A549 (cell line): ENCODE measurements around the gene HPD. TPM values are rescaled to one million over a fixed set of nuclear protein-coding genes. Genes with fewer than 3 reads are reported as not detected.
A peak's percentile ranks its signal among the peaks of the same experiment; 100 is the strongest.

Experiments
- ATAC-seq, 2 experiments: fragments of 200-7000 bp in 1 of 2; fragments of >200 bp in 1 of 2; cut with Nextera tagmentation in 1 of 2; cut with Tn5 transposase in 1 of 2; 3 replicates each; pipeline versions ENCODE4 v1.8.0 to v1.9.1; 2018 to 2020; ENCODE audit warnings: mild to moderate bottlenecking in 1 of 2, moderate library complexity in 1 of 2
- CTCF ChIA-PET: fragments of 300-600 bp; sonication (Branson Sonifier 250); formaldehyde crosslinking; extraction: SDS; loops from one replicate; lab custom pipeline; 2021; ENCODE audit warnings: antibody characterized with exemption, inconsistent platforms; lab: Yijun Ruan, JAX
- POLR2A ChIA-PET: fragments of 350-600 bp; formaldehyde crosslinking; extraction: SDS; loops from one replicate; lab custom pipeline; 2021; ENCODE audit warnings: antibody characterized with exemption, inconsistent platforms; lab: Yijun Ruan, JAX
- DNase-seq, 2 experiments: peaks; one replicate each; pipeline versions ENCODE4 v3.0.0 to v3.0.0-alpha.2; 2011 to 2016; ENCODE audit warnings: low read depth in 1 of 2, low spot score in 1 of 2
- FAIRE-seq: peaks from 2 replicates; lab custom pipeline; 2011; peaks lifted over from hg19 to GRCh38; lab: Jason Lieb, UNC
- H3K27ac ChIP-seq, 2 experiments: fragments of >200 bp; sonication (Bioruptor Twin); formaldehyde crosslinking; 3 replicates each; pipeline ENCODE4 v1.5.1; 2016 to 2017
- H3K4me1 ChIP-seq: fragments of >200 bp; sonication (Bioruptor Twin); formaldehyde crosslinking; 3 replicates; pipeline ENCODE4 v1.6.1; 2016
- H3K4me2 ChIP-seq: fragments of >200 bp; sonication (Bioruptor Twin); formaldehyde crosslinking; 3 replicates; pipeline ENCODE4 v1.6.1; 2016
- H3K4me3 ChIP-seq: fragments of >200 bp; sonication (Bioruptor Twin); formaldehyde crosslinking; 3 replicates; pipeline ENCODE4 v1.5.1; 2016
- H3K9me3 ChIP-seq: fragments of >200 bp; sonication (Bioruptor Twin); formaldehyde crosslinking; 3 replicates; pipeline ENCODE4 v1.6.1; 2016
- ATOH8 ChIP-seq: fragments of 250-450 bp; sonication (Bioruptor Pico); IDR thresholded peaks from 2 replicates; pipeline ENCODE4 v1.5.0; 2020; ENCODE audit warnings: low read depth, mild to moderate bottlenecking, moderate library complexity
- CBX8 ChIP-seq: fragments of 200-600 bp; sonication (generic); IDR thresholded peaks from 2 replicates; pipeline ENCODE4 v1.6.1; 2016
- CTCF ChIP-seq: fragments of >200 bp; sonication (Bioruptor Twin); formaldehyde crosslinking; IDR thresholded peaks from 3 replicates; pipeline ENCODE4 v1.5.1; 2016
- EHMT2 ChIP-seq: fragments of 200-600 bp; sonication (generic); IDR thresholded peaks from 2 replicates; pipeline ENCODE4 v1.6.1; 2016; ENCODE audit warnings: antibody characterized with exemption, low read depth, mild to moderate bottlenecking, moderate library complexity
- ELK1 ChIP-seq: fragments of 150-350 bp; IDR thresholded peaks from 2 replicates; pipeline ENCODE4 v1.6.1; 2014; ENCODE audit warnings: low read depth, mild to moderate bottlenecking, low read length
- HMGXB4 ChIP-seq: fragments of 250-450 bp; sonication (Bioruptor Pico); IDR thresholded peaks from 2 replicates; pipeline ENCODE4 v1.5.0; 2021; ENCODE audit warnings: mild to moderate bottlenecking, moderate library complexity, borderline replicate concordance
- HOXA7 ChIP-seq: fragments of 250-450 bp; sonication (Bioruptor Pico); IDR thresholded peaks from 2 replicates; pipeline ENCODE4 v1.5.0; 2020; ENCODE audit warnings: mild to moderate bottlenecking, moderate library complexity
- HOXB5 ChIP-seq: fragments of 250-450 bp; sonication (Bioruptor Pico); IDR thresholded peaks from 2 replicates; pipeline ENCODE4 v1.5.0; 2020; ENCODE audit warnings: mild to moderate bottlenecking, moderate library complexity
- JUNB ChIP-seq: fragments of >200 bp; sonication (Bioruptor Twin); formaldehyde crosslinking; IDR thresholded peaks from 2 replicates; pipeline ENCODE4 v1.6.1; 2016
- NFE2L2 ChIP-seq: fragments of 150-350 bp; conservative IDR thresholded peaks from 2 replicates; pipeline ENCODE4 v1.6.1; 2014; ENCODE audit warnings: low read length
- RNF2 ChIP-seq: fragments of 200-600 bp; sonication (generic); IDR thresholded peaks from 2 replicates; pipeline ENCODE4 v1.6.1; 2016; ENCODE audit warnings: low read depth, mild to moderate bottlenecking, antibody characterized with exemption, moderate library complexity, borderline replicate concordance
- TP53 ChIP-seq: fragments of 250-450 bp; sonication (Bioruptor Pico); IDR thresholded peaks from 2 replicates; pipeline ENCODE4 v1.5.0; 2021; ENCODE audit warnings: mild to moderate bottlenecking, moderate library complexity
- USF2 ChIP-seq: fragments of 450-650 bp; IDR thresholded peaks from 2 replicates; pipeline ENCODE4 v1.6.1; 2014; ENCODE audit warnings: antibody characterized with exemption
- ZNF302 ChIP-seq: fragments of 250-450 bp; sonication (Bioruptor Pico); IDR thresholded peaks from 2 replicates; pipeline ENCODE4 v1.9.0; 2021; ENCODE audit warnings: inconsistent platforms, mild to moderate bottlenecking, moderate library complexity
- ZSCAN20 ChIP-seq: fragments of 250-450 bp; sonication (Bioruptor Pico); IDR thresholded peaks from 2 replicates; pipeline ENCODE4 v1.8.0; 2022; ENCODE audit warnings: mild to moderate bottlenecking, moderate library complexity
- WGBS: methylation state at CpG from one replicate; pipeline ENCODE4 v1.1.6; 2017; ENCODE audit errors: missing lambda C conversion rate; 5-methylcytosine and 5-hydroxymethylcytosine counted together
- polyA plus RNA-seq, 4 experiments: library from polyadenylated mRNA; depleted of rRNA in 3 of 4; stranded (reverse); fragments of >200 nt; fragmentation: RNase III in 1 of 4; extraction: RNeasy Plus Mini Kit Qiagen cat#74134 plus additional on column Dnase treatment in 1 of 4; gene quantifications; 2 replicates in 3 of 4; 3 replicates in 1 of 4; pipeline ENCODE4 v1.2.3, GENCODE V29; 2011 to 2017

The HPD gene
- polyA plus RNA-seq, 2 of the 4 experiments (the other 2 are of a cell fraction) = 1.7 to 1.8 TPM

GRCh38 chr12:121825041-121825523 lies 33.6 kb downstream of the HPD start:
- no peak overlapping the region for H3K4me3 ChIP-seq
- H3K4me2 ChIP-seq = no peak overlapping the region
- no peak overlapping the region for H3K27ac ChIP-seq
- no peak for FAIRE-seq
- no peak for ATAC-seq
- no peaks in the 10 kb centered on the region for H3K9me3 ChIP-seq
- 94% methylated on average over 17 of the region's 18 CpGs for WGBS
- TF ChIP-seq HOXA7 (CRISPR knock-in tag) = no peak
- DNase-seq = no peak
- POLR2A ChIA-PET = interaction anchor here (1.1 kb wide), 1 partner anchor 14 kb away, joined by 6 read pairs; no protein-coding TSS in a partner anchor
- CTCF ChIA-PET = interaction anchor here (1.0 to 72.2 kb wide), 4 partner anchors 13 to 100 kb away, joined by 3 to 2657 read pairs (median 4); partner anchors contain the start of genes RHOF and SETD1B
- no peaks in the 10 kb centered on the region for H3K4me1 ChIP-seq

- POLR2A ChIA-PET = interaction anchor here (0.5 to 0.6 kb wide), 2 partner anchors 21 to 185 kb away, joined by 3 to 4 read pairs; no protein-coding TSS in a partner anchor
- no peak for DNase-seq
Observed at GRCh38 chr12:121823727-121824115, 34.9 kb downstream of the HPD start.

GRCh38 chr12:121823101-121823726 lies 35.4 kb downstream of the HPD start:
- POLR2A ChIA-PET = interaction anchor here (0.6 kb wide), 1 partner anchor 184 kb away, joined by 4 read pairs; no protein-coding TSS in a partner anchor
- no peak overlapping the region for H3K27ac ChIP-seq
- 93% methylated on average over 26 of the region's 36 CpGs for WGBS
- H3K4me1 ChIP-seq = no peaks in the 10 kb centered on the region
- no peak for FAIRE-seq
- CTCF ChIA-PET = interaction anchor here (1.4 to 72.2 kb wide), 3 partner anchors 13 to 38 kb away, joined by 5 to 2657 read pairs (median 6); partner anchors contain the start of genes RHOF and SETD1B
- no peak overlapping the region for H3K4me2 ChIP-seq
- ATAC-seq = peak; percentile 26 to 44; a peak in 3 of 6 replicates
- H3K9me3 ChIP-seq = no peaks in the 10 kb centered on the region
- DNase-seq = no peak
- TF ChIP-seq CTCF (0 out of 3 replicates have a peak, but pooled peaks have one; percentile 7), TP53 (CRISPR knock-in tag) (no peak)
- TF ChIP-seq, all 56 proteins: peak for 1
- no peak overlapping the region for H3K4me3 ChIP-seq

More at GRCh38 chr12:121823727-121824115, 34.9 kb downstream of the HPD start:
- H3K4me1 ChIP-seq = no peaks in the 10 kb centered on the region
- ATAC-seq = no peak
- no peak for FAIRE-seq
- CTCF ChIA-PET = interaction anchor here (1.0 to 72.2 kb wide), 5 partner anchors 13 to 141 kb away, joined by 3 to 2657 read pairs (median 5); partner anchors contain the start of genes RHOF and SETD1B
- H3K9me3 ChIP-seq = no peaks in the 10 kb centered on the region
- H3K4me2 ChIP-seq = no peak overlapping the region
- no peak overlapping the region for H3K27ac ChIP-seq
- no peak overlapping the region for H3K4me3 ChIP-seq
- WGBS = 84% methylated on average over 11 of the region's 12 CpGs
- TF ChIP-seq ELK1 (no peak), EHMT2 (no peak), ATOH8 (no peak)

GRCh38 chr12:121822393-121823100 lies 36.1 kb downstream of the HPD start:
- Histone ChIP-seq H3K9me3 (no peaks in the 10 kb centered on the region), H3K4me1 (no peaks in the 10 kb centered on the region), H3K4me3 (no peak overlapping the region), H3K4me2 (no peak overlapping the region), H3K27ac (no peak overlapping the region)
- ATAC-seq (no peak), FAIRE-seq (no peak), DNase-seq (no peak)
- ChIA-PET POLR2A (no interaction called here), CTCF (interaction anchor here (72.2 kb wide), 1 partner anchor 37 kb away, joined by 2657 read pairs; the partner anchor contains the start of genes RHOF and SETD1B)
- WGBS = 94% methylated on average over 30 of the region's 39 CpGs
- TF ChIP-seq RNF2 (no peak), NFE2L2 (no peak), CBX8 (no peak), HMGXB4 (CRISPR knock-in tag) (no peak), TP53 (CRISPR knock-in tag) (no peak), ZNF302 (CRISPR knock-in tag) (no peak), HOXB5 (no peak), USF2 (no peak), JUNB (no peak), ZSCAN20 (CRISPR knock-in tag) (no peak)
